ENCODE data around the gene YWHAB.
"Not testable (repeated sequence)": the region's sequence is repeated elsewhere in the genome, so short reads cannot be mapped to it uniquely, and the experiment has no call there.

Gene YWHAB

DNA sequence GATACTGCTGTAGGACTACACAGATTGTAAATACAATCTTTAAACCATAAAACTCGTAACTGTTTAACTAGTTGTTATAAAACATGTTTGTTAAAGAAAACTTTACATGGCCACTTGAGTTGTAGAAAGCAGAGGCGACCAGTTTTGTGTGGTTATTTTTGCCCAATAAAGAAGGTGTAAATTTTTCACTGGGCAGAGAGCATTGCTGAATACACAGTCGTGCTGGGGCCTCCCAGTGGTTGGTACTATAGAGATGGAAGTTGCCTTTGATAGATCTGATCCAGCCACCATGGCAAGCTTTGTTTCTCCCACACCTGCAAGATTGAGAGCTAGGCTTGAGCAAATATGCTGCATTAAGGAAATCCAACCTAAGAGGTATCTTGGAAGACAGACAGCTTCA is 34.0 kb upstream of the YWHAB start:
- H3K27me3 ChIP-seq (ENCODE audit: control insufficient read depth, insufficient read depth, low read length): no peaks in the 10 kb centered on the region
- H3K4me3 ChIP-seq (ENCODE audit: low read length): no peak overlapping the region
- no peaks in the 10 kb centered on the region for H3K4me1 ChIP-seq (ENCODE audit: control insufficient read depth, insufficient read depth, low read length)
- H3K27ac ChIP-seq (ENCODE audit: low read depth, low read length): no peak overlapping the region
- no peaks in the 10 kb centered on the region for H3K36me3 ChIP-seq (ENCODE audit: control insufficient read depth, insufficient read depth, low read length)
- H3K9ac ChIP-seq (ENCODE audit: low read length): no peak overlapping the region

DNA sequence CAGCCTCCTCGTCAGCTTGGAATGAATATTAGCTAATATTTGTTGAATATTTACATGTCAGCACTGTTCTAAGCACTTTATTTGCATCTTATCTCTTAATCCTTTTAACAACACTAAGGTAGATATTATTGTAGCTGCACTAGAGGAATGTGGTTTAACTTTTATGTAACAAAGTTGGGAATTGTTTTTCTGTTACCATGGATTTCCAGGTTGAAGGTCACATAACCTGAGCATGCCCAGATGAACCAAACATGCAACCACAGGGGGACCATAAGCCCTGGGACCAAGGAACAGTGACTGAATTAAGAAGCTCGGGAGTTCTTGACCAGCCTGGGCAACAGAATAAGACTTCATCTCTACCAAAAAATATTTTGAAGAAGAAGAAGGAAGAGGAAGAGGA is 29.1 kb upstream of the YWHAB start:
- no peak overlapping the region for H3K9ac ChIP-seq (ENCODE audit: low read length)
- H3K27me3 ChIP-seq (ENCODE audit: control insufficient read depth, insufficient read depth, low read length): no peaks in the 10 kb centered on the region
- no peak overlapping the region for H3K4me3 ChIP-seq (ENCODE audit: low read length)
- no peak overlapping the region for H3K27ac ChIP-seq (ENCODE audit: low read depth, low read length)
- H3K4me1 ChIP-seq (ENCODE audit: control insufficient read depth, insufficient read depth, low read length): no peaks in the 10 kb centered on the region
- H3K36me3 ChIP-seq (ENCODE audit: control insufficient read depth, insufficient read depth, low read length): no peaks in the 10 kb centered on the region

DNA sequence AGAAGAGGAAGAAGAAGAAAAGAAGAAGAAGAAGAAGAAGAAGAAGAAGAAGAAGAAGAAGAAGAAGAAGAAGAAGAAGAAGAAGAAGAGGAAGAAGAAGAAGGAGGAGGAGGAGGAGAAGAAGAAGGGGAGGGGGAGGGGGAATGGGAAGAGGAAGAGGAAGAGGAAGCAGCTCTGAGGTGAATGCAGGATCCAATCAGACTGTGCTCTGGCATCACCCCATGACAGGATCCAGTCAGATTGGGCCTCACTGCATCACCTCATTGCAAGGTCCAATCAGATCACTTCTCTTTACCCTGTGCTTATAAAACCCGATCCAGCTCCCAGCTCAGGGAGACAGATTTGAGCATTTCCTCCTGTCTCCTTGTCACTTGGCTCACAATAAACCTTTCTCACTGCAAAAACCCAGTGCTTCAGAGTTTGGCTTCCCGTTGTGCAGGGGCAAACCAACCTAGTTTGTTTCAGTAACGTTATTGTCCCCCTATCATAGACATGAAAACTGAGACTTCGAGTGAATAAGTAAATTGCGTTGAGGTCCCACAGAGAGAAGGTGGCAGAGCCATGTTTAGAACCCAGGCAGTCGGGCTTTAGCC is 28.6 kb upstream of the YWHAB start:
- no peaks in the 10 kb centered on the region for H3K4me1 ChIP-seq (ENCODE audit: control insufficient read depth, insufficient read depth, low read length)
- no peaks in the 10 kb centered on the region for H3K27me3 ChIP-seq (ENCODE audit: control insufficient read depth, insufficient read depth, low read length)
- no peak overlapping the region for H3K27ac ChIP-seq (ENCODE audit: low read depth, low read length)
- H3K4me3 ChIP-seq (ENCODE audit: low read length): no peak overlapping the region
- no peaks in the 10 kb centered on the region for H3K36me3 ChIP-seq (ENCODE audit: control insufficient read depth, insufficient read depth, low read length)
- H3K9ac ChIP-seq (ENCODE audit: low read length): no peak overlapping the region

DNA sequence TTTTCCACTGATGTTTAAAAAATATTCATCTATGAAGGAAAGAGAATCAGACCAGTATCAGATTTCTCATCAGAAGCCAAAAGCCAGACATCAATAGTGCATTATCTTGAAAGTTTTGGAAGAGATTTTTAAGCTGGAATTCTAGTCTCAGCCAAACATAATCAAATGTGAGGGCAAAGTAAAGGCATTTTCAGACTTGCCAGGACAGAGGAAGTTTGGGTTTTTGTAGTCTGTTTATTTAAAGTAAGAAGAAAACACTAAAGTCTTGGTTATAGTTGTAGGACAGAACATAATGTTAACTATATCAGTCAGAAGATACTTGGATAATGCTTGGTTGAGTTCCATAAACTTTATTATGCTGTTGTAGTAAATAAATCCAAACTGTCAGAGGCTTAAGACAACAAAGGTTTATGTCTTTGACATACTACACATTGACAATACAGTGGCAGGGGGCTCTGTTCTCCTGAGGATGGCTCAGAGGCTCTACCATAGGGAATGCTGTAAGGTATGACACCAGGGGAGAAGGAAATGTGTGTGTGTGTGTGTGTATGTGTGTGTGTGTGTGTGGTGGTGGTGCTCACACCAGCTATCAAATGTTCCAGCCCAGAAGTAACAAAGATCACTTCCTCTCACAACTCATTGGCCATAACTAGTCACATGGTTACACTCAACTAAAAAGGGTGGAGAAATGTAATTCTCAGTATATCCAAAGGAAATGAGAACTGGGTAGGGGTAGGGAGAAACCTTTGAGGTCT is 26.7 kb upstream of the YWHAB start:
- Histone ChIP-seq H3K27me3 (ENCODE audit: control insufficient read depth, insufficient read depth, low read length) (no peaks in the 10 kb centered on the region), H3K9ac (ENCODE audit: low read length) (no peak overlapping the region), H3K4me1 (ENCODE audit: control insufficient read depth, insufficient read depth, low read length) (no peaks in the 10 kb centered on the region), H3K4me3 (ENCODE audit: low read length) (no peak overlapping the region), H3K36me3 (ENCODE audit: control insufficient read depth, insufficient read depth, low read length) (no peaks in the 10 kb centered on the region), H3K27ac (ENCODE audit: low read depth, low read length) (no peak overlapping the region)

DNA sequence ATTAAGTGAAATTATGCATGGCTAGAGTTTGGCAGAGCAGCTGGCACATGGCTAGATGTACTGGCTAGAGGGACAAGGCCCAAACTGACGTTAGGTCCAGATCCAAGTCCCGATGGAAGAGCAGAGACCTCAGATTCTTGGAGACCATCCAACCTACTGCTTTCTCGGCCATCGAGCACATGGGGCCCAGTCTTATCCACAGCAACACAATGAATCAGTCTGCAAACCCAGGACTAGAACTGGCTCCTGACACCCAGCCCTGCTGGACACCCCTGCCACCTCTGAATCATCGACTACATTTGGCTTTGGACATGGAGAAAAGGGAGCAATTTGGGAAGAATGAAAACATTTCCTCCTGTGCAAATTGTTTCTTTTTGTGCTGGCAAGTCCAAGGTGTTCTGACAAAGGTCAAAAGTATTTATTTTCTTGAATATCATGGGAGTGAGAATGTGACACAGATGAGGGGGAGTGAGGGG is 23.9 kb upstream of the YWHAB start:
- no peaks in the 10 kb centered on the region for H3K36me3 ChIP-seq (ENCODE audit: control insufficient read depth, insufficient read depth, low read length)
- H3K27me3 ChIP-seq (ENCODE audit: control insufficient read depth, insufficient read depth, low read length): no peaks in the 10 kb centered on the region
- H3K4me3 ChIP-seq (ENCODE audit: low read length): no peak overlapping the region
- no peaks in the 10 kb centered on the region for H3K4me1 ChIP-seq (ENCODE audit: control insufficient read depth, insufficient read depth, low read length)
- no peak overlapping the region for H3K27ac ChIP-seq (ENCODE audit: low read depth, low read length)
- H3K9ac ChIP-seq (ENCODE audit: low read length): no peak overlapping the region

DNA sequence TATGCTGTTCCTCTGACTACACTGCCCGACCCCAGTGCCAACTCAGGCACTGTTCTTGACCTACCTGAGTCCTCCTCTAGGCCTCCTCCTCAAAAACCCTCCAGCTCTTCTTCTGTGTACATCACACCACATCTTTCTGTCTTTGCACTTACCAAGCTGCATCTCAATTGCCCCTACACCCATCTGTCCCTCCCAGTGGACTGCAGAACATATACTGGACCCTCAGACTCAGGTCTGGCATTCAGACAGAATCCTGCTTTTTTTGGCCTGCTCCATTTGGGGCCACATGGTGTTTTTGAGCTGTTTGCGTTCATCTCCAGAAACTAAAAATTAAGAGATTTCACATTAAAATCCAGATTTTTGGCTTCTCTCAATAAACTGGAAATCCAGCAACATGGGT is 23.2 kb upstream of the YWHAB start:
- Histone ChIP-seq H3K9ac (ENCODE audit: low read length) (no peak overlapping the region), H3K27ac (ENCODE audit: low read depth, low read length) (no peak overlapping the region), H3K4me3 (ENCODE audit: low read length) (no peak overlapping the region), H3K27me3 (ENCODE audit: control insufficient read depth, insufficient read depth, low read length) (no peaks in the 10 kb centered on the region), H3K36me3 (ENCODE audit: control insufficient read depth, insufficient read depth, low read length) (no peaks in the 10 kb centered on the region), H3K4me1 (ENCODE audit: control insufficient read depth, insufficient read depth, low read length) (no peaks in the 10 kb centered on the region)

DNA sequence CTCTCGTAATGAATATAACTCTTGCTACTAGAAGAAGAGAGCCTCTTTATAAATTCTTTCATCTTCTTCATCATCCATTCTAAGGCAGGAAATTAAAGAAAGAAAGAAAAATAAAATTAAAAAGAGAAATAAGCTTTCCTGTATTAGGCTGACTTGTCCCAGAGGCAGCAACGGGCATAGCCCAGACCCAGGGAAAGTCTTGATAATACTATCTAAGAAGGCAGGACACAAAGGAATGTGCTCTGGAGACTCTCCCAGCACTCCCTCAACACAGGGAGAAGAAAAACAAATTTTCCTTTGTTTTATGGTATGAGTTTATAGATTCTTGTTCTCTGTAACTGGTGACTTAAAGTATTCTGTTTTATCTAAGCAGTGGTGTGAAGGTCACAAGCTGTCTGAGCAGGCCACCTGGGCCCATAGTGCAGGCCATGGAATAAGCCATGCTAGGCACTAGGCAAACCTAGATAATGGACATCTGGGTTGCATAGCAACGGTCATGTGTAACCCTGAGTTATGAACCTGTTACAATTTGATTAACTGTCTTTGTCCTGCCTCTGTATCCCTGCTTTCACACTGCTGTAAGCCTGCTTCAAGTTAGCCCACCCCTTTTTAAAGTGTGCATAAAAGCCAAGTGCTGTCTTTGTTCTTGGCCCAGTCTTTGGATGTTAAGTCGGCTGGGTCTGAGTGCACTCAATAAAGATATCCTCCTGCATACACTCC is 22.0 kb upstream of the YWHAB start:
- not testable (repeated sequence) for H3K27me3 ChIP-seq (ENCODE audit: control insufficient read depth, insufficient read depth, low read length); H3K36me3 ChIP-seq (ENCODE audit: control insufficient read depth, insufficient read depth, low read length); H3K27ac ChIP-seq (ENCODE audit: low read depth, low read length); H3K9ac ChIP-seq (ENCODE audit: low read length); H3K4me3 ChIP-seq (ENCODE audit: low read length); H3K4me1 ChIP-seq (ENCODE audit: control insufficient read depth, insufficient read depth, low read length)

DNA sequence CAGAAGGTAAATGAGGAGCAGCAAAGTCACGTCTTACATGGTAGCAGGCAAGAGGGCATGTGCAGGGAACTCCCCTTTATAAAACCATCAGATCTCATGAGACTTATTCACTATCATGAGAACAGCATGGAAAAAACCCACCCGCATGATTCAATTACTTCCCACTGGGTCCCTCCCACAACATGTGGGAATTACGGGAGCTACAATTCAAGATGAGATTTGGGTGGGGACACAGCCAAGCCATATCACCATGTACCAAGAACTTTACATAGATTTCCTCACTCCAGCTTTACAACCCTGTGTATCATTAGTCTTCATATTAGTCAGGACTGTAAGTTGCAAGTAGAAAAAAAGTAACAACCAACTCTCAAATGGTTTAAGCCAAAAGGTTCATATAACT is 21.0 kb upstream of the YWHAB start:
- H3K36me3 ChIP-seq (ENCODE audit: control insufficient read depth, insufficient read depth, low read length): not testable (repeated sequence)

DNA sequence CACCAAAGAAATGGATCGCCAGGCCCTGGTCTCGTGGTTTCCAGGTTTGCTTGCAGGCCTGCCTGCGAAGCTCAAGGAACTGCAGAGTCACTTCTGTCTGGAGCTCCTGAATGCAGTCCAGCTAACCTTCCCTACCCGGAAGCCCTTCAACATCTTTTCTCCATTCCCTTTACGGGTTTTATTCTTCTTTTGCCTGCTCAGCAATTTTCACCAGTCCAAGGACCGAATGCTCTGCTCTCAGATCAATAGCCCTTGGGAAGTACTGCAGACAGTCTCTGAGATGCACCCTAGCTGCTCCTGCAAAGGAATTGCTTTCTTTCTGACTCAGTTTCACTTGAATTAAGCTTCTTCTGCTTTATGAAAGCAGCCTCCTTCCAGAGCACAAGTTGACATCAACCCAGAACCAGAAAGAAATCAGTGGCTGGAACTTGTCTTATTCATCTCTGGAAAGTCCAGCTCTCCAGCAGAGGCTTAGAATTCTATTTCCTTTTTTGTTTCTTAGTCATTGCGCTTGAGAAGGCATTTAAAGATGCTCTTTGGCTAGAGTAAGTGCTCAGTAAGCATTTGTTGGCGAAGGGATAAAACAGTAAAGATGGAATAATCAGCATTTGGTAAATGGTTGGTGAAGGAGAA is 18.7 kb upstream of the YWHAB start:
- Histone ChIP-seq H3K9ac (ENCODE audit: low read length) (no peak overlapping the region), H3K4me1 (ENCODE audit: control insufficient read depth, insufficient read depth, low read length) (no peaks in the 10 kb centered on the region), H3K36me3 (ENCODE audit: control insufficient read depth, insufficient read depth, low read length) (no peaks in the 10 kb centered on the region), H3K4me3 (ENCODE audit: low read length) (no peak overlapping the region), H3K27me3 (ENCODE audit: control insufficient read depth, insufficient read depth, low read length) (no peaks in the 10 kb centered on the region), H3K27ac (ENCODE audit: low read depth, low read length) (no peak overlapping the region)

More for the DNA sequence above, 21.0 kb upstream of the YWHAB start:
- H3K4me3 ChIP-seq (ENCODE audit: low read length); H3K27me3 ChIP-seq (ENCODE audit: control insufficient read depth, insufficient read depth, low read length); H3K27ac ChIP-seq (ENCODE audit: low read depth, low read length); H3K4me1 ChIP-seq (ENCODE audit: control insufficient read depth, insufficient read depth, low read length); H3K9ac ChIP-seq (ENCODE audit: low read length): not testable (repeated sequence)

DNA sequence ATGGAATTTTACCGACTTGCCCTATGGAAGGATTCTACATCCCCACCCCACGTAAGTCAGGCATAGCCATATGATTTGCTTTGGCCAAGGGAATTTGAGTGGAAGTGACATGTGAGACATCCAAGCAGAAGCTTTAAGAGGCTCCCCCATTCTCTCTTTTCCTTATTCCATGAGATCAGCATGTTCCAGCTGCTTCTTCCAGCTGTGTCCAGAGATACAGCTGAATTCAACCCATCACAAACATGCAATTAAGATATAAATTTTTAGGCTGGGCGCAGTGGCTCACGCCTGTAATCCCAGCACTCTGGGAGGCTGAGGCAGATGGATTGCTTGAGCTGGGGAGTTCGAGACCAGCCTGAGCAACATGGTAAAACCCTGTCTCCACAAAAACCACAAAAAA is 16.0 kb upstream of the YWHAB start:
- no peak overlapping the region for H3K4me3 ChIP-seq (ENCODE audit: low read length)
- no peaks in the 10 kb centered on the region for H3K27me3 ChIP-seq (ENCODE audit: control insufficient read depth, insufficient read depth, low read length)
- no peaks in the 10 kb centered on the region for H3K4me1 ChIP-seq (ENCODE audit: control insufficient read depth, insufficient read depth, low read length)
- no peaks in the 10 kb centered on the region for H3K36me3 ChIP-seq (ENCODE audit: control insufficient read depth, insufficient read depth, low read length)
- H3K27ac ChIP-seq (ENCODE audit: low read depth, low read length): no peak overlapping the region
- H3K9ac ChIP-seq (ENCODE audit: low read length): no peak overlapping the region

DNA sequence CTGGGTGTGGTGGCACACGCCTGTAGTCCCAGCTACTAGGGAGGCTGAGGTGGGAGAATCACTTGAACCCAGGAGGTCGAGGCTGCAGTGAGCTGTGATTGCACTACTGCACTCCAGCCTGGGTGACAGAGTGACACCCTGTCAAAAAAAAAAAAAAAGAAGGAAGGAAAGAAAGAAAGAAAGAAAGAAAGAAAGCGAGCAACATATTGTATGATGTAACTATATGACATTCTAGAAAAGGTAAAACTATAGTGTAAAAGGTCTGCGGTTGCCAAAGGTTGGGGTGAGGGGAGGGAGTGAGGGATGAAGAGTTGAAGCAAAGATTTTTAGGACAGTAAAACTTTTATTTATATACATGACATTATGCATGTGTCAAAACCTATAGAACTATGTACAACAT is 3.1 kb upstream of the YWHAB start:
- not testable (repeated sequence) for H3K36me3 ChIP-seq (ENCODE audit: control insufficient read depth, insufficient read depth, low read length); H3K4me3 ChIP-seq (ENCODE audit: low read length); H3K27me3 ChIP-seq (ENCODE audit: control insufficient read depth, insufficient read depth, low read length); H3K27ac ChIP-seq (ENCODE audit: low read depth, low read length); H3K9ac ChIP-seq (ENCODE audit: low read length)
- H3K4me1 ChIP-seq (ENCODE audit: control insufficient read depth, insufficient read depth, low read length): peaks cover 14% of the 10 kb centered on the region

DNA sequence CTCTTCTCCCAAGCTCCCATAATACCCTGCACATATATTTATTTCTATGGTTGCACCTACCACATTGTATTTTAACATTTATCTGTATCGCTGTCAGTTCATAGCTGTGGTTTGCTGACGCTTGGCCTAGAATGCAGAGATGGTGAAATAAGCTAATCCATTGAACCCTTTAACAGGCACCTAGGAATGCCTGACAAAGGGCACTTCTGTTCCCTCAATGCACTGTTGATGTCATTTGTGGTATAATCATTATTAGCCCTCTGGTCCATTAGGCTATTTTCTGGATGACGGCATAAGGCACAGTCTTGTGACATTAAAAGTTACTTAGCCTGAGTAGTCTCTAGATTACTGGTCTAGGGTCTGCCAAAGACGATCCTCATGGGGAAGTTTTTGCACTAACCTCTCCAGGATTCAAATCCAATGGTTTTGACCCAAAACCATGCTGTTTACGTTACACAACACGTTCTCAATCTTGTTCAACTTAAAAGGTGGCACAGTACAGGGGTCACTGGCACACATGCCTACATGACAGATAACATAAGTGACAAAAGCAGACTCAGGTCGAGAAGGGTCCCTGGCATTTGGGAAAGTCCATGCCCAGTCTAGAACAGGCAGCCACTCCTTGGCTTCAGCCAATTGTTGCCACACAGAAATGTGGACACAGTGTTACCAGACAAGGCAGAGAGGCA is 2.1 kb upstream of the YWHAB start:
- Histone ChIP-seq H3K27ac (ENCODE audit: low read depth, low read length) (no peak overlapping the region), H3K36me3 (ENCODE audit: control insufficient read depth, insufficient read depth, low read length) (no peaks in the 10 kb centered on the region), H3K27me3 (ENCODE audit: control insufficient read depth, insufficient read depth, low read length) (no peaks in the 10 kb centered on the region), H3K4me3 (ENCODE audit: low read length) (no peak overlapping the region), H3K9ac (ENCODE audit: low read length) (no peak overlapping the region), H3K4me1 (ENCODE audit: control insufficient read depth, insufficient read depth, low read length) (peaks cover 21% of the 10 kb centered on the region)
